GM19397 (cell line): ENCODE measurements around the gene HM13.
"Not testable (repeated sequence)": the region's sequence is repeated elsewhere in the genome, so short reads cannot be mapped to it uniquely, and the experiment has no call there.

Experiments used
- ATAC-seq: cut with Tn5 transposase; IDR thresholded peaks from one replicate; pipeline ENCODE4 v1.9.1; 2021; ENCODE audit warnings: mild to moderate bottlenecking, moderate library complexity; ENCODE audit not compliant: unreplicated experiment

HM13 gene

GRCh38 chr20:31514154-31515071, at the start of gene HM13:
HM13 (plus strand) TSS chr20:31514442; CDS start chr20:31514552, 110 bp downstream.
- ATAC-seq: peak; percentile 91

- not testable (repeated sequence) for ATAC-seq
Observed at GRCh38 chr20:31470946-31471345, 43.3 kb upstream of the HM13 start.

- no peak for ATAC-seq
Observed at GRCh38 chr20:31472395-31473330, 41.6 kb upstream of the HM13 start.

- no peak for ATAC-seq
Observed at GRCh38 chr20:31473331-31474096, 40.7 kb upstream of the HM13 start.

GRCh38 chr20:31474097-31474436, 40.2 kb upstream of the HM13 start:
- no peak for ATAC-seq

- ATAC-seq: no peak
Observed at GRCh38 chr20:31474758-31475427, 39.3 kb upstream of the HM13 start, which contains the start of the genes DEFB124 and REM1. DEFB124 (minus strand) TSS chr20:31475127; CDS start chr20:31473013, 2,114 bp downstream. REM1 (plus strand) TSS chr20:31475288; CDS start chr20:31476446, 1,158 bp downstream.

- no peak for ATAC-seq
Observed at GRCh38 chr20:31475472-31476293, 38.6 kb upstream of the HM13 start.

GRCh38 chr20:31476294-31476585, 38.0 kb upstream of the HM13 start:
- ATAC-seq: no peak

GRCh38 chr20:31476643-31477215, 37.5 kb upstream of the HM13 start:
- no peak for ATAC-seq

- no peak for ATAC-seq
Observed at GRCh38 chr20:31484001-31484400, 30.2 kb upstream of the HM13 start.

- ATAC-seq: no peak
Observed at GRCh38 chr20:31485450-31486339, 28.5 kb upstream of the HM13 start.

- no peak for ATAC-seq
Observed at GRCh38 chr20:31488115-31488514, 26.1 kb upstream of the HM13 start.

- ATAC-seq: no peak
Observed at GRCh38 chr20:31489152-31489551, 25.1 kb upstream of the HM13 start.

- ATAC-seq: no peak
Observed at GRCh38 chr20:31490752-31491151, 23.5 kb upstream of the HM13 start.

- no peak for ATAC-seq
Observed at GRCh38 chr20:31494131-31494530, 20.1 kb upstream of the HM13 start.

GRCh38 chr20:31496761-31497295, 17.4 kb upstream of the HM13 start:
- ATAC-seq: no peak

- ATAC-seq: no peak
Observed at GRCh38 chr20:31497838-31498540, 16.3 kb upstream of the HM13 start.
